ENCODE results near the gene TTLL11.
A peak's percentile ranks its signal among the peaks of the same experiment; 100 is the strongest.

The TTLL11 gene

DNA sequence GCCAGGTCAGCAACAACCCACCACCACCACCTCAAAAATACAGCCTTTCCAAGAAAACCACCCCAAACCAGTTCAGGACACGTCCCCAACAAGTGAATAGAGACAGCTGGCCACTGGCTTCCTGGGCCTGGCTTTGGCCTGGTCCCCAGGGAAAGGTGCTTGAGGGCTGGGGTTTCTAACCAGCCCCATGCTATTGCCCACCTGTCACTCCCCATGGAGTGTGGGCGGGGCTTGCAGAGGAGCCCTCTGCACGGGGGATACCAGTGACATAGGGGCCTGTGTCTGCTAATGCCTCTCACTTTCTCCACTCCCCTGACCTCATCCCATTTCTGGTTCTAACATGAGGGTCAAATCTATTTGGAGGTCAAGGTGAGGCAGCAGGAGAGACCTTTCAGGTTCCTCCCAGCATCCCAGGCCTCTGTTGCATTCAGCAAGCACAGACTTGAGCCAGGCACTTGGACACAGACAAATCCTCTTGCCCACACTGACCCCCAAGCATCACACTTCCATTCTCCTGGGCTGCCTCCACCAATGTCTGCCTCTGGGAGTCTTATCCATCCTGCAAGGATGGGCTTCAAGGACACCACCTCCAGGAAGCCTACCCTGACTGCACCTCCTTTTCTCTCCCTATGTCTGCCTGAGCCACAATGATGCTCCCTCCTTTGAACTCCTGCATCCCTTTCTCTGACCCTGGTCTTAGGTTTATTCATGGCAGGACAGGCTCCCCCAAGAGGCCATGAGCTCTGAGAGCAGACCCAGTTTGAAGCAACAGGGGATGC lies 16.1 kb upstream of the TTLL11 start:
- DNase-seq (ENCODE audit: low read depth): no peak

- no peak for DNase-seq (ENCODE audit: low read depth)
These were observed 14.2 kb upstream of the TTLL11 start for GRCh38 chr9:122107291-122107805.

GRCh38 chr9:122106576-122106975 lies 13.5 kb upstream of the TTLL11 start:
- DNase-seq (ENCODE audit: low read depth): no peak

DNA sequence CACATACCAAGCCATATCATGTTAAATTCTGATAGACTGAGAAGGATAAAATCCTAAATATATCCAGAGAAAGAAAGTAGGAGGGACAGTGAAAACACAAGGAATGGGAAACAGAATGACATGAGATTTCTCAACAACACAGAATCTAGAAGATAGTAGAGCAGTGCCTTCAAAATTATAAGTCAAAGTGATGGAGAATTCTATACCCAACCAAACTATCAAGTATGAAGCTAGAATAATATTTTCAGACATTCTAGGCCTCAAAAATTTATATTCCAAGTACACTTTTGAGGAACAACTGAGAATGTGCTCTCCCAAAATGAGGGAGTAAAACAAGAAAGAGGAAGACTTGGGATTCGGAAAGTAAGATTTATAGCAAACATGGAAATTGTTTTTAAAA lies 10.9 kb upstream of the TTLL11 start:
- no peak for DNase-seq (ENCODE audit: low read depth)

DNA sequence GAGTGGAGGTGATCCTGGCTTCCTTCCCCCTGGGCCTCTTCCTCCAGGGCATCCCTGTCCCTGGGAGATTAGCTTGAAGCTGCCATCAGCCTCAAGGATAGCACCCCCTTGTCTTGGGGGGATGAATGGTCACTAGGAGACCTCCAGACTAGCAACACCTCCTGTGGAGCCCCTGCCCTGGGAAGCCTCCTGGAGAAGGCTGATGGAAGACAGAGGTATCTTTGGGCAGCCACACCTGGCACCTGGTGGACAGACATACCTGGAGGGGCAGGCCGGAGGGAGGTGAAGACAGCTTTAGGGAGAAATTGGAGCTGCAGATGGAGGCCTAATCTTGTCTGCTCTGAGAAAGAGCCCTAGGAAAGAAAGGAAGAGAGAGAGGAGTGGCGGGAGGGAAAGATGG lies 9.0 kb upstream of the TTLL11 start:
- DNase-seq (ENCODE audit: low read depth): no peak

GRCh38 chr9:122100756-122101155 lies 7.6 kb upstream of the TTLL11 start:
- no peak for DNase-seq (ENCODE audit: low read depth)

GRCh38 chr9:122099271-122099869 lies 6.3 kb upstream of the TTLL11 start:
- peak; percentile 63 for DNase-seq (ENCODE audit: low read depth)

GRCh38 chr9:122097679-122098315 lies 4.7 kb upstream of the TTLL11 start:
- no peak for DNase-seq (ENCODE audit: low read depth)

GRCh38 chr9:122096620-122097415 lies 3.7 kb upstream of the TTLL11 start:
- no peak for DNase-seq (ENCODE audit: low read depth)

GRCh38 chr9:122095010-122095767 lies 2.1 kb upstream of the TTLL11 start:
- peak; percentile 32 for DNase-seq (ENCODE audit: low read depth)

- no peak for DNase-seq (ENCODE audit: low read depth)
These were observed 1.2 kb downstream of the TTLL11 start for GRCh38 chr9:122091682-122092592.

DNA sequence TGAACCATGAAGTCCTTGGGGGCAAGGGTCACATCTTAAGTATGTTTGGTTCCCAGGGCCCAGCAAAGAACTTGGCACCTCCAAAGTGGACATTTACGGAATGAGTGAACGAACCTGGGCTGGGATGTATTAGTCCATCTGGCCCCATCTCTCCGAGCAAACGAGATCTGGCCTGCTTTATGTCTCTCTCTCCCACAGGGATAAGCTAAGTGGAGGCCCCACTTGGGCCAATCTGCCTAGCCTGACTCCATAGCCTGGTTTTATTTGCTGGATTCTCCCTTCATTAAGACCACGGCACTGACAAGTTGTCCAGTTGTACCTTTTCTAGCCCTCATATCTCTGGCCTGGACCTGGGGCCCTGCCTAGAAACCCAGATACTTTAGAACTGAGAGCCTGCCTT lies 2.1 kb downstream of the TTLL11 start:
- no peak for DNase-seq (ENCODE audit: low read depth)

DNA sequence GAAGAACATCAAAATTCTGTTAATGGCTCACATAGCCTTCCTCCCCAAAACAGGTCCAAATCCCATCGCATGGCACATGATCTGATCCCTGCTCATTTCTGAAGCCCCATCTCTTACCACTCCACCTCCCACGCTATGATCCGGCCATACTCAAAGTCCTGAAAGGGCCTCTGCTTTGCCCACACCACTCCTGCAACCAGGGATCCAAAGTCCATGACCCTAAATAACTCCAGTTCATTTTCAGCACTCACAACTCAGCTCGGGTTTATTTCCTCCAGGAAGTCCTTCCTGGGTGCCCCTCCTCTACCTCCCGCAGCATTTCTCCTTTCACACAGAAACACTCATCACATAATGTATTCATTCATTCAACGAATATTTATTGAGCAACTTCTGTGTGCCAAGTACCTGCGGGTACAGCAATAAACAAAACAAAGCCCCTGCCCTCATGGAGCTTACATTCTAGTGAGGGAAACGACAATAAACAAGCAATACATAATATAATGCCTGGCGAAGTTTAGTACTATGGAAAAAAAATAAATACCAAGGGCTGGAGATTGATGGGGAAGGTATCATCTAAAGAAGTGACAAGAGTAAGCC lies 2.7 kb downstream of the TTLL11 start:
- no peak for DNase-seq (ENCODE audit: low read depth)

DNA sequence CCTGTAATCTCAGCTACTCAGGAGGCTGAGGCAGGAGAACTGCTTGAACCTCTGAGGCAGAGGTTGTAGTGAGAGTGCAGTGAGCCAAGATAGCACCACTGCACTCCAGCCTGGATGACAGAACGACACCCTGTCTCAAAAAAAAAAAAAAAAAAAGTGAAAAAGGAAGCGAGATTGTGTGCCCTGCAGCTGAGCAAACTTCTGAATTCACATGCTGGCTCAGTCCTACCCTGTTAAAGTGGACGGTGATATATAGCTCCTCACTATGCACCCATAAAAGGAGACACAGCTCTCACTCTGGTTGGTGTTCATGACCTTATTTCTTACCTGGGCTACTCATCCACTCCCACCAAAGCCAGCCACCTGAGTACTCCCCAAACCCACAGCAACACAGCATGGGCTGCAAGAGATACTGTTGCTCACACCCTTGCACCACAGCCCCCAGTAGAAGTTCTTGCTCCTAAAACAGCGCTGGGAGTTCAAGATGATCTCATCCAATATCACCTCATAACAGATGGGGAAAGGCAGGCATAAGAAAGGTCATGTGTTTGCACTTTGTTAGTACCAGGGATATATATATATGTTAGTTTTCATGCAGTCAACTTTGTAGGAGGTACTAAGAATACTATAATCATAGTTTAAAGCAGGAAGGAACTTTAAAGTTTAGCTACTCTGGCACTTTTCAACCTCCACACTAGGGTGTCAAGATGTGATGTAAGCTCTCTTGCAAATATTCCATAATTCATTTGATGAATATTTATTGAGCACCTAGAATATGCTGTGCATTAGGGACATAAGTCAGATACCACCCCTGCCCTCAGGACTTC lies 4.0 kb downstream of the TTLL11 start:
- DNase-seq (ENCODE audit: low read depth): no peak

GRCh38 chr9:122087406-122088200 lies 5.5 kb downstream of the TTLL11 start:
- no peak for DNase-seq (ENCODE audit: low read depth)

DNA sequence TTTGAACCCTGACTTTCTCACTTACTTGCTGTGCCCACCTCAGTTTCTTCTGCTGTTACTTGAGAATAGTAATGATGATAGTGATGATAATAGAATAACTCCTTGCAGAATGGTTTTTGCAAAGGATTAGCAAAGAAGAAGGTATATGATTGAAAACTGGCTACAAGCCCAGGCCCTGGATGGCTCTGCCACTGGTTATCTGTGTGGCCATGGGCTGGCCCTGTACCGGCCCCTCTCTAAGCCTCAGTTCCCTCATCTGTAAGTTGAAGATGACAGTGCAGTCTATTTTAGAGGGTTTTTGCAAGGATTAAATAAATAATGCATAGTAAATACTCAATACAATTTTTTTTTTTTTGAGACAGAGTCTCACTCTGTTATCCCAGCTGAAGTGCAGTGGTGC lies 6.2 kb downstream of the TTLL11 start:
- no peak for DNase-seq (ENCODE audit: low read depth)

GRCh38 chr9:122085260-122085659 lies 7.8 kb downstream of the TTLL11 start:
- no peak for DNase-seq (ENCODE audit: low read depth)

- no peak for DNase-seq (ENCODE audit: low read depth)
These were observed 9.0 kb downstream of the TTLL11 start for GRCh38 chr9:122084026-122084675.
